Osteoblast (primary cell): ENCODE data around the gene PTPRCAP. TPM values are rescaled to one million over a fixed set of nuclear protein-coding genes. Genes with fewer than 3 reads are reported as not detected.
A peak's percentile ranks its signal among the peaks of the same experiment; 100 is the strongest.

ENCODE experiments used
- DNase-seq: peaks from one replicate; pipeline ENCODE4 v3.0.0; 2011; ENCODE audit warnings: low spot score, mixed read lengths; ENCODE audit not compliant: insufficient read length; ENCODE audit errors: missing footprints
- H2AFZ ChIP-seq: 2 replicates; pipeline ENCODE4 v1.6.0; 2011; ENCODE audit warnings: mild to moderate bottlenecking, low read length
- H3K27ac ChIP-seq: 2 replicates; pipeline ENCODE4 v1.5.1; 2011; ENCODE audit warnings: mild to moderate bottlenecking, low read depth, low read length, moderate library complexity
- H3K27me3 ChIP-seq: 2 replicates; pipeline ENCODE4 v1.6.0; 2012; ENCODE audit warnings: mild to moderate bottlenecking, control low read depth, inconsistent platforms, low read length, moderate library complexity; ENCODE audit not compliant: insufficient read depth
- H3K36me3 ChIP-seq: 2 replicates; pipeline ENCODE4 v1.5.1; 2011; ENCODE audit warnings: mild to moderate bottlenecking, low read length, control low read depth, moderate library complexity; ENCODE audit not compliant: insufficient read depth
- H3K4me1 ChIP-seq: 2 replicates; pipeline ENCODE4 v1.5.1; 2011; ENCODE audit warnings: mild to moderate bottlenecking, low read length, control low read depth, moderate library complexity; ENCODE audit not compliant: insufficient read depth
- H3K4me2 ChIP-seq: 2 replicates; pipeline ENCODE4 v1.6.0; 2011; ENCODE audit warnings: mild to moderate bottlenecking, low read length; ENCODE audit not compliant: insufficient read depth
- H3K4me3 ChIP-seq: fragments of 200-600 bp; sonication (generic); 3 replicates; pipeline ENCODE4 v1.5.1; 2012; ENCODE audit warnings: mild to moderate bottlenecking, low read length, inconsistent platforms; ENCODE audit not compliant: insufficient read depth
- H3K79me2 ChIP-seq: 2 replicates; pipeline ENCODE4 v1.6.0; 2012; ENCODE audit warnings: mild to moderate bottlenecking, low read length, control low read depth, inconsistent platforms; ENCODE audit not compliant: insufficient read depth
- H3K9me3 ChIP-seq: 2 replicates; pipeline ENCODE4 v1.5.1; 2011; ENCODE audit warnings: low read depth, low read length, control low read depth
- H4K20me1 ChIP-seq: 2 replicates; pipeline ENCODE4 v1.6.0; 2012; ENCODE audit warnings: mild to moderate bottlenecking, low read length, control low read depth; ENCODE audit not compliant: insufficient read depth
- CTCF ChIP-seq: IDR thresholded peaks from 2 replicates; pipeline ENCODE4 v1.5.1; 2011; ENCODE audit warnings: mild to moderate bottlenecking, low read depth, low read length, moderate library complexity; ENCODE audit errors: extremely low read depth
- total RNA-seq: library from RNA; depleted of rRNA; stranded (reverse); fragments of >200 nt; gene quantifications from 2 replicates; pipeline ENCODE4 v1.2.3, GENCODE V29; 2012

PTPRCAP gene
- total RNA-seq, 1 donor, result 0.36 TPM

GRCh38 chr11:67450796-67451657 is 13.5 kb upstream of the PTPRCAP start:
- H3K27me3 ChIP-seq, result peaks cover 3% of the 10 kb centered on the region
- DNase-seq, result peak; percentile 77
- no peak overlapping the region for H2AFZ ChIP-seq
- no peak overlapping the region for H3K27ac ChIP-seq
- H3K4me3 ChIP-seq, result no peak overlapping the region
- no peaks in the 10 kb centered on the region for H3K9me3 ChIP-seq
- H3K4me1 ChIP-seq, result no peaks in the 10 kb centered on the region
- TF ChIP-seq CTCF, result no peak
- H3K4me2 ChIP-seq, result no peak overlapping the region
- no peaks in the 10 kb centered on the region for H3K79me2 ChIP-seq
- H3K36me3 ChIP-seq, result no peaks in the 10 kb centered on the region
- no peaks in the 10 kb centered on the region for H4K20me1 ChIP-seq

- no peak for TF ChIP-seq CTCF
- peak; percentile 89 for DNase-seq
- Histone ChIP-seq H3K79me2 (no peaks in the 10 kb centered on the region), H3K36me3 (no peaks in the 10 kb centered on the region), H3K4me2 (no peak overlapping the region), H2AFZ (no peak overlapping the region), H3K27me3 (peaks cover 3% of the 10 kb centered on the region), H3K4me1 (no peaks in the 10 kb centered on the region), H3K4me3 (no peak overlapping the region), H3K9me3 (no peaks in the 10 kb centered on the region), H4K20me1 (no peaks in the 10 kb centered on the region), H3K27ac (no peak overlapping the region)
Observed at GRCh38 chr11:67449116-67449844, 11.8 kb upstream of the PTPRCAP start.

GRCh38 chr11:67448220-67448609 is 10.7 kb upstream of the PTPRCAP start:
- Histone ChIP-seq H3K27me3 (peaks cover 3% of the 10 kb centered on the region), H3K27ac (no peak overlapping the region), H4K20me1 (no peaks in the 10 kb centered on the region), H3K4me1 (no peaks in the 10 kb centered on the region), H3K79me2 (no peaks in the 10 kb centered on the region), H3K4me3 (no peak overlapping the region), H2AFZ (no peak overlapping the region), H3K4me2 (no peak overlapping the region), H3K9me3 (no peaks in the 10 kb centered on the region), H3K36me3 (no peaks in the 10 kb centered on the region)
- no peak for TF ChIP-seq CTCF
- peak; percentile 47 for DNase-seq

- Histone ChIP-seq H2AFZ (no peak overlapping the region), H3K4me2 (no peak overlapping the region), H4K20me1 (peaks cover 6% of the 10 kb centered on the region), H3K79me2 (peaks cover 18% of the 10 kb centered on the region), H3K27ac (no peak overlapping the region), H3K4me3 (no peak overlapping the region), H3K27me3 (peaks cover 3% of the 10 kb centered on the region), H3K4me1 (peaks cover 7% of the 10 kb centered on the region), H3K36me3 (peaks cover 6% of the 10 kb centered on the region), H3K9me3 (no peaks in the 10 kb centered on the region)
- DNase-seq, result no peak
- TF ChIP-seq CTCF, result no peak
Observed at GRCh38 chr11:67445515-67445914, 8.0 kb upstream of the PTPRCAP start.
